ENCODE results near the gene APOC4.

DNA sequence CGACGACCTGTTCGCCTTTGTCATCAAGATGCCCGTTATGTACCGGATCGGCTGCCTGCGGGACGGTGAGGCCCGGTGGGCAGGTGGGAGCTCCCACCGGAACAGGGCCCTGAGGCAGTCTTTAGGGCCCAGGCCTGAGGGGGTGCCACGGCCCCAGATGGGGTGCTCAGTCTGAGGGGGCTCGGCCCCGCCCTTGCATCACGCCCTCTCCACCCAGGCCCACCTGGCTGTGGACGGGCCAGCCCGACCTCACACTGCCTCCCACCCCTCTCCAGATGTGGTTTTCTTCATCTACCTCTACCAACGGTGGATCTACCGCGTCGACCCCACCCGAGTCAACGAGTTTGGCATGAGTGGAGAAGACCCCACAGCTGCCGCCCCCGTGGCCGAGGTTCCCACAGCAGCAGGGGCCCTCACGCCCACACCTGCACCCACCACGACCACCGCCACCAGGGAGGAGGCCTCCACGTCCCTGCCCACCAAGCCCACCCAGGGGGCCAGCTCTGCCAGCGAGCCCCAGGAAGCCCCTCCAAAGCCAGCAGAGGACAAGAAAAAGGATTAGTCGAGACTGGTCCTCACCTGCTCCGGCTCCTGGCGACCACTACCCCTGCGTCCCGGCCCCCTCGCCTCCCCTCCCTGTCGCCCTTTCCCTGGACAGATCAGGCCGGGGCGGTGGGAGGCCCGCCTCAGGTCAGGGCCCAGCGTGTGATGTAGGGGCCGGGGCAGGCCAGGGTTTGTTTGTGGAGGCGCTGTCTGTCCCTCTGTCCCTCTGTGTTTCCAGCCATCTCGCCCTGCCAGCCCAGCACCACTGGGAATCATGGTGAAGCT, 50.5 kb downstream of the APOC4 start:
- TF ChIP-seq CTCF (IDR thresholded peaks at IDR 0.05) (no peak), POLR2A (IDR thresholded peaks at IDR 0.05) (no peak), POLR2AphosphoS5 (IDR thresholded peaks at IDR 0.05) (no peak)
